Measurements from ENCODE around the gene GRIK3.

DNA sequence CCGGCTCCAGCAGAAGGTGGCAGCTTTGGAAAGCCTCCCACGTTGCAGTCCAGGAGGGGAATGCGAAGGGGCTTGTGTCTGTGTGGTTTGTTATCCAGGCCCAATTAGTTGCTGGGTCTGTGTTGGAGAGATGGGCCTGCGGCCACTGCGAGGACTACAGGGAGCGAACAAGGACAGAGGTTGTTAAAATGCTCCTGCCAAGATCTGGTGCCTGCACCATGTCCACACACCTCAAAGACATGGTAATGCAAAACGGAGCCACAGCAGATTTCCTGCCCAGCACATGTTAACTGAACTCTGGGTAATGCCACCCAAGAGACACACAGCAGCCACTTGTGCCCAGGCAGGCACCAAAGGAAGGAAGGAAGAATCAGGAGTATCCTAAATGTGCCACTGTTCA is 18.6 kb downstream of the GRIK3 start:
- TF ChIP-seq, protein P1, sequence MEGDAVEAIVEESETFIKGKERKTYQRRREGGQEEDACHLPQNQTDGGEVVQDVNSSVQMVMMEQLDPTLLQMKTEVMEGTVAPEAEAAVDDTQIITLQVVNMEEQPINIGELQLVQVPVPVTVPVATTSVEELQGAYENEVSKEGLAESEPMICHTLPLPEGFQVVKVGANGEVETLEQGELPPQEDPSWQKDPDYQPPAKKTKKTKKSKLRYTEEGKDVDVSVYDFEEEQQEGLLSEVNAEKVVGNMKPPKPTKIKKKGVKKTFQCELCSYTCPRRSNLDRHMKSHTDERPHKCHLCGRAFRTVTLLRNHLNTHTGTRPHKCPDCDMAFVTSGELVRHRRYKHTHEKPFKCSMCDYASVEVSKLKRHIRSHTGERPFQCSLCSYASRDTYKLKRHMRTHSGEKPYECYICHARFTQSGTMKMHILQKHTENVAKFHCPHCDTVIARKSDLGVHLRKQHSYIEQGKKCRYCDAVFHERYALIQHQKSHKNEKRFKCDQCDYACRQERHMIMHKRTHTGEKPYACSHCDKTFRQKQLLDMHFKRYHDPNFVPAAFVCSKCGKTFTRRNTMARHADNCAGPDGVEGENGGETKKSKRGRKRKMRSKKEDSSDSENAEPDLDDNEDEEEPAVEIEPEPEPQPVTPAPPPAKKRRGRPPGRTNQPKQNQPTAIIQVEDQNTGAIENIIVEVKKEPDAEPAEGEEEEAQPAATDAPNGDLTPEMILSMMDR (IDR thresholded peaks at IDR 0.05; ENCODE audit: low read depth, low read length, poor library complexity, severe bottlenecking): no peak
- TF ChIP-seq EZH2phosphoT487 (IDR thresholded peaks at IDR 0.05; ENCODE audit: borderline replicate concordance, low read length): no peak

Data from DOHH2 (cell line).